GM12878 (cell line): ENCODE measurements around the gene SLC5A1. TPM values are rescaled to one million over a fixed set of nuclear protein-coding genes. Genes with fewer than 3 reads are reported as not detected.

ENCODE experiments used
- ATAC-seq: fragments of 200-7000 bp; cut with Tn5 transposase; 3 replicates; pipeline ENCODE4 v1.9.1; 2020; ENCODE audit warnings: mild to moderate bottlenecking, moderate library complexity
- BruUV-seq: library from RNA; stranded (reverse); fragments of 400-500 nt; replicated peaks from 2 replicates; lab custom pipeline; 2021; lab: Mats Ljungman, UMichigan
- CTCF ChIA-PET: fragments of 300-600 bp; sonication (Branson Sonifier 250); formaldehyde crosslinking; extraction: SDS; loops from one replicate; lab custom pipeline; 2021; ENCODE audit warnings: inconsistent platforms; lab: Yijun Ruan, JAX
- POLR2A ChIA-PET: fragments of 350-600 bp; formaldehyde crosslinking; extraction: SDS; loops from one replicate; lab custom pipeline; 2021; ENCODE audit warnings: inconsistent platforms; lab: Charles Lee
- RAD21 ChIA-PET: fragments of 300-600 bp; sonication (Branson Sonifier 250); formaldehyde crosslinking; loops from one replicate; lab custom pipeline; 2023; ENCODE audit warnings: antibody characterized with exemption; ENCODE audit not compliant: unreplicated experiment; lab: Charles Lee
- SMC1A ChIA-PET: fragments of 300-600 bp; sonication (Branson Sonifier 250); formaldehyde crosslinking; loops from one replicate; lab custom pipeline; 2023; ENCODE audit not compliant: unreplicated experiment, uncharacterized antibody; lab: Charles Lee
- DNase-seq: peaks from one replicate; pipeline ENCODE4 v3.0.0-alpha.2; 2011; ENCODE audit warnings: low read depth, low spot score
- FAIRE-seq: peaks from 3 replicates; lab custom pipeline; 2011; peaks lifted over from hg19 to GRCh38; lab: Jason Lieb, UNC
- H2AFZ ChIP-seq: 2 replicates; pipeline ENCODE4 v1.6.0; 2011; ENCODE audit warnings: low read depth, low read length, control low read depth; ENCODE audit not compliant: control insufficient read depth
- H3K27ac ChIP-seq: 2 replicates; pipeline ENCODE4 v1.5.1; 2011; ENCODE audit warnings: control low read depth; ENCODE audit not compliant: control insufficient read depth, insufficient read depth
- H3K27me3 ChIP-seq, 2 experiments: replicated peaks in 1 of 2; 2 replicates each; pipeline versions ENCODE4 v1.6.0 to v1.6.1; 2011; ENCODE audit warnings: low read length in 1 of 2; ENCODE audit not compliant: control insufficient read depth in 2 of 2, insufficient read depth in 2 of 2
- H3K36me3 ChIP-seq, 2 experiments: 2 replicates each; pipeline ENCODE4 v1.5.1; 2011; ENCODE audit warnings: low read length in 1 of 2; ENCODE audit not compliant: control insufficient read depth in 2 of 2, insufficient read depth in 2 of 2
- H3K4me1 ChIP-seq: 2 replicates; pipeline ENCODE4 v1.6.1; 2011; ENCODE audit warnings: mild to moderate bottlenecking, low read length, moderate library complexity, mixed read lengths; ENCODE audit not compliant: control insufficient read depth, insufficient read depth
- H3K4me2 ChIP-seq: 2 replicates; pipeline ENCODE4 v1.6.0; 2011; ENCODE audit warnings: control low read depth; ENCODE audit not compliant: control insufficient read depth, insufficient read depth
- H3K4me3 ChIP-seq: fragments of 200-600 bp; sonication (generic); 2 replicates; pipeline ENCODE4 v1.5.1; 2016
- H3K79me2 ChIP-seq: 2 replicates; pipeline ENCODE4 v1.6.0; 2011; ENCODE audit warnings: low read length; ENCODE audit not compliant: control insufficient read depth, insufficient read depth
- H3K9ac ChIP-seq: 2 replicates; pipeline ENCODE4 v1.8.0; 2011; ENCODE audit warnings: low read length, control low read depth, mixed read lengths; ENCODE audit not compliant: control insufficient read depth, insufficient read depth
- H3K9me3 ChIP-seq: replicated peaks from 3 replicates; pipeline ENCODE4 v1.5.1; 2011; ENCODE audit warnings: mild to moderate bottlenecking, low read length; ENCODE audit not compliant: control insufficient read depth, insufficient read depth
- H4K20me1 ChIP-seq: 2 replicates; pipeline ENCODE4 v1.6.0; 2011; ENCODE audit not compliant: control insufficient read depth, insufficient read depth
- BACH1 ChIP-seq: fragments of 450-650 bp; IDR thresholded peaks from 2 replicates; pipeline ENCODE4 v1.6.1; 2017; ENCODE audit warnings: mild to moderate bottlenecking, borderline replicate concordance
- BMI1 ChIP-seq: fragments of 450-650 bp; IDR thresholded peaks from 2 replicates; pipeline ENCODE4 v1.6.1; 2016; ENCODE audit warnings: mild to moderate bottlenecking, moderate library complexity, borderline replicate concordance
- CHD2 ChIP-seq: IDR thresholded peaks from 2 replicates; pipeline ENCODE4 v1.6.1; 2011; ENCODE audit warnings: low read depth, low read length, improper control_type of control experiment, borderline replicate concordance
- EGR1 ChIP-seq, 2 experiments: IDR thresholded peaks; 1 replicate in 1 of 2; 2 replicates in 1 of 2; pipeline ENCODE4 v1.6.1; 2011 to 2012; ENCODE audit warnings: low read depth in 2 of 2, low read length in 2 of 2, borderline replicate concordance in 1 of 2, mild to moderate bottlenecking in 1 of 2, moderate library complexity in 1 of 2
- NR2C2 ChIP-seq: IDR thresholded peaks from 2 replicates; pipeline ENCODE4 v1.6.1; 2011; ENCODE audit warnings: borderline replicate concordance, low read depth; ENCODE audit not compliant: control insufficient read depth, insufficient read length
- NR2F1 ChIP-seq: fragments of 450-650 bp; conservative IDR thresholded peaks from 2 replicates; pipeline ENCODE4 v1.6.1; 2017; ENCODE audit warnings: mild to moderate bottlenecking
- POLR2A ChIP-seq: IDR thresholded peaks from 2 replicates; pipeline ENCODE4 v1.6.1; 2011; ENCODE audit warnings: low read depth, mild to moderate bottlenecking, low read length
- REST ChIP-seq: IDR thresholded peaks from 2 replicates; pipeline ENCODE4 v1.6.1; 2012; ENCODE audit warnings: mild to moderate bottlenecking, low read depth, low read length
- TCF12 ChIP-seq: IDR thresholded peaks from 2 replicates; pipeline ENCODE4 v1.6.1; 2011; ENCODE audit warnings: low read depth, mild to moderate bottlenecking, low read length
- ZBTB33 ChIP-seq: fragments of 450-650 bp; IDR thresholded peaks from 2 replicates; pipeline ENCODE4 v1.6.1; 2017; ENCODE audit warnings: mild to moderate bottlenecking
- WGBS: methylation state at CpG from one replicate; pipeline ENCODE4 v1.1.6; 2016; ENCODE audit warnings: low lambda C conversion rate; ENCODE audit not compliant: insufficient replicate concordance, insufficient coverage; ENCODE audit errors: missing lambda C conversion rate; 5-methylcytosine and 5-hydroxymethylcytosine counted together
- in situ Hi-C: fragments of 300-500 bp; cut with MboI; formaldehyde crosslinking; loops from 9 replicates; pipeline ENCODE4 v1.14.3; 2018; ENCODE audit warnings: mixed read lengths
- intact Hi-C: fragments of 100-400 bp; cut with micrococcal nuclease; formaldehyde crosslinking; loops from one replicate; pipeline ENCODE4 v1.14.2; 2022; ENCODE audit not compliant: unreplicated experiment
- polyA plus RNA-seq, 11 experiments: library from polyadenylated mRNA; depleted of rRNA in 4 of 11; unstranded in 6 of 11; stranded (reverse) in 5 of 11; fragments of >200 nt; fragmentation: Nextera tagmentation in 4 of 11; fragmentation: Illumina TruSeq in 1 of 11; extraction: Ambion mirVana in 4 of 11; extraction: Trizol in 1 of 11; gene quantifications; 1 replicate in 1 of 11; 2 replicates in 10 of 11; pipeline versions ENCODE4 v1.2.1 to v1.2.3, GENCODE V29; 2011 to 2016; ENCODE audit warnings: inconsistent platforms in 2 of 11, missing spikeins in 2 of 11, low read depth in 1 of 11
- total RNA-seq, 4 experiments: library from RNA; depleted of rRNA in 3 of 4; stranded (reverse); fragments of >200 nt in 3 of 4; fragmentation: Illumina TruSeq in 1 of 4; extraction: Trizol in 1 of 4; gene quantifications; 2 replicates each; pipeline versions ENCODE4 v1.2.1 to v1.2.3, GENCODE V29; 2013 to 2021
- TF ChIP-seq, protein P1 (sequence below): fragments of 450-650 bp; IDR thresholded peaks from 2 replicates; pipeline ENCODE4 v1.6.1; 2018; ENCODE audit warnings: borderline replicate concordance, mild to moderate bottlenecking; ENCODE audit not compliant: partially characterized antibody

SLC5A1 gene
- total and polyA plus RNA-seq, 10 of the 15 experiments (the other 5 are each of a cell fraction or from before 2014, with no cell fraction given): 0.01 TPM; not detected in 9

DNA sequence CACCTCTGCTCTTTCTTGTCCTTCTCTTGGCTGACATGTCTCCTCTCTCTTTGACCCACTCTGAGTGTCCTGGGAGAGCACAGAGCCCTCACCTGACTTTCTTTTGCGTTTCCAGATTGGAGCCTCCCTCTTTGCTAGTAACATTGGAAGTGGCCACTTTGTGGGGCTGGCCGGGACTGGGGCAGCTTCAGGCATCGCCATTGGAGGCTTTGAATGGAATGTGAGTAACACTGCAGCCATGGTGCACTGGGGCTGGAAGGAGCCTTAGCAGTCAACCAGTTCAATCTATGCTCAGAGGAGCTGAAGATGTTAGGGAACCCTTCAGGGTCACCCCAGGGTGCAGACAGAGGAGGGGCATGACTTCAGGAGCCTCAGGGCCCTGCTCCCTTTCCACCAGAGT, 23.8 kb downstream of the SLC5A1 start:
- no peak overlapping the region for H3K27ac ChIP-seq
- 0% methylated on average over 3 of the region's 3 CpGs for WGBS
- RAD21 ChIA-PET: no interaction called here
- BruUV-seq: no TSS peak
- ATAC-seq (no peak), FAIRE-seq (no peak), DNase-seq (no peak)
- no peak overlapping the region for H3K4me2 ChIP-seq
- H3K9me3 ChIP-seq: no peaks in the 10 kb centered on the region
- H3K4me1 ChIP-seq: no peaks in the 10 kb centered on the region
- no peaks in the 10 kb centered on the region for H3K36me3 ChIP-seq
- CTCF ChIA-PET: no interaction called here
- no peak overlapping the region for H3K9ac ChIP-seq
- peaks cover 2 to 5% of the 10 kb centered on the region in 2 experiments for H3K27me3 ChIP-seq
- H4K20me1 ChIP-seq: no peaks in the 10 kb centered on the region
- SMC1A ChIA-PET: no interaction called here
- no peak overlapping the region for H2AFZ ChIP-seq
- no peak for TF ChIP-seq EGR1 (IDR thresholded peaks at IDR 0.05; ENCODE audit: borderline replicate concordance in 1 of 2, low read depth in 2 of 2, low read length in 2 of 2)
- TF ChIP-seq, protein P1, sequence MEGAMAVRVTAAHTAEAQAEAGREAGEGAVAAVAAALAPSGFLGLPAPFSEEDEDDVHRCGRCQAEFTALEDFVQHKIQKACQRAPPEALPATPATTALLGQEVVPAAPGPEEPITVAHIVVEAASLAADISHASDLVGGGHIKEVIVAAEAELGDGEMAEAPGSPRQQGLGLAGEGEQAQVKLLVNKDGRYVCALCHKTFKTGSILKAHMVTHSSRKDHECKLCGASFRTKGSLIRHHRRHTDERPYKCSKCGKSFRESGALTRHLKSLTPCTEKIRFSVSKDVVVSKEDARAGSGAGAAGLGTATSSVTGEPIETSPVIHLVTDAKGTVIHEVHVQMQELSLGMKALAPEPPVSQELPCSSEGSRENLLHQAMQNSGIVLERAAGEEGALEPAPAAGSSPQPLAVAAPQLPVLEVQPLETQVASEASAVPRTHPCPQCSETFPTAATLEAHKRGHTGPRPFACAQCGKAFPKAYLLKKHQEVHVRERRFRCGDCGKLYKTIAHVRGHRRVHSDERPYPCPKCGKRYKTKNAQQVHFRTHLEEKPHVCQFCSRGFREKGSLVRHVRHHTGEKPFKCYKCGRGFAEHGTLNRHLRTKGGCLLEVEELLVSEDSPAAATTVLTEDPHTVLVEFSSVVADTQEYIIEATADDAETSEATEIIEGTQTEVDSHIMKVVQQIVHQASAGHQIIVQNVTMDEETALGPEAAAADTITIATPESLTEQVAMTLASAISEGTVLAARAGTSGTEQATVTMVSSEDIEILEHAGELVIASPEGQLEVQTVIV: no peak
- no peak for TF ChIP-seq BACH1
- no peak for TF ChIP-seq BMI1
- no peak for TF ChIP-seq POLR2A
- TF ChIP-seq REST: no peak
- no peak for TF ChIP-seq NR2C2
- TF ChIP-seq CHD2: no peak
- TF ChIP-seq ZBTB33: no peak
- no peak for TF ChIP-seq TCF12
- TF ChIP-seq NR2F1: no peak
- in situ Hi-C loops (no loop called here), intact Hi-C loops (no loop called here)
- POLR2A ChIA-PET: no interaction called here
- no peak overlapping the region for H3K4me3 ChIP-seq
- no peaks in the 10 kb centered on the region for H3K79me2 ChIP-seq
